HPDE6-E6E7 (cell line): ENCODE data around the gene FGGY.

Experiments used
- DNase-seq: peaks from one replicate; pipeline ENCODE4 v3.0.0; 2011; ENCODE audit warnings: missing footprints; ENCODE audit errors: extremely low spot score

The FGGY gene

DNA sequence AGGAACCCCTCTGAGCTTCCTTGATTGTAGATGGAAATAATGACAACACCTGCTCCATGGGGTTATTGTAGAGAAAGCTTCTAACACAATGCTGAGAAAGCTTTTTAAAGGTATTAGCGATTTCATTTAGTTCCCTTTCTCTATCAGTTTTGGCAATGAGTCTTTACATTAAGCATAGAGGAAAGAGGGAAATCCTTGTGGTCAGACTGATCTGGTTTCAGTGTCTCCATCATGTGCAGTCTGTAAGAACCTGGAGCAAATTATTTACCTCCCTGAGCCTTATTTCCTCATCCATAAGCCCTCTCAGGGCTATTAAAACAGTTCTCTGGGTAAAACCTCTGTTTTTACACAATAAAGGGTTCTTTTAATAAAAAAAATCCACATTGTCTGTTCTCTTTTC lies 87.5 kb downstream of the FGGY start:
- DNase-seq = no peak

DNA sequence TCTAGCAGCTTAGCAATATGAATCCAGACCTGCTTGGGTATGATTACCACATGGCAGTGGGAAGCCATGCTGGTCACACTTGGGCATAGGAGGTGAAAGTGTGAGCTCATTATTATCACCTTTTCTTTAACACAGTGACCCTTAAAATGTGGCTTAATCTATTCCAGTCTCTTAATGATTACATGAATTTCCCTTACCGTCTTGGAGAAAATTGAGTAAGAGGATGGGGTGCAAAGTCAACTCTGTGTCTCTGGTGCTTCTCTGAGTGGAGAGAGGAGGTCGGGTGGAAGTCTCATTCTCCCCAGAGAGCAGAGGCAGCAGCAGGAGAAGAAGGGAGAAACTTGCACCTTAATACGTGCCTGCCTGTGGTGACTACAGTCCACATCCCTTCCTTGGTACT lies 91.3 kb downstream of the FGGY start:
- DNase-seq = no peak

DNA sequence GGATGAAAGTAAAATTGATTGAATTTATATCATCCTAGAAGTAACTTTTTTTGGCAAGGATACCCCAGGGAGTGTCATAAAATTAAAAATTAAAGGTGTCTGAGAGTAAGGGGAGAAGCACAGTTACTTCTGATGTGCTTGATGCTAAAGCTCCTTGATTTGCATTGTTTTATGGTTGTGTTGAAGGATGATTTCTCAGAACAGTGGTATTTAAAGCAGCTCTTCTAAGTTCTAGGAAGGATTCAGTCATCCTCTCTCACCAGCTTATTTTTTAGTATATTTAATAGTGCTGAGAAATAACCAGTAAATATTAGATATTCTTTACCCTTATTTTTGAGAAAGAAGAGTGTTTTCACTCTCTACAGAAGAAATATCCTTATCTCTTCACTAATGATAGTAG lies 93.0 kb downstream of the FGGY start:
- DNase-seq = no peak

DNA sequence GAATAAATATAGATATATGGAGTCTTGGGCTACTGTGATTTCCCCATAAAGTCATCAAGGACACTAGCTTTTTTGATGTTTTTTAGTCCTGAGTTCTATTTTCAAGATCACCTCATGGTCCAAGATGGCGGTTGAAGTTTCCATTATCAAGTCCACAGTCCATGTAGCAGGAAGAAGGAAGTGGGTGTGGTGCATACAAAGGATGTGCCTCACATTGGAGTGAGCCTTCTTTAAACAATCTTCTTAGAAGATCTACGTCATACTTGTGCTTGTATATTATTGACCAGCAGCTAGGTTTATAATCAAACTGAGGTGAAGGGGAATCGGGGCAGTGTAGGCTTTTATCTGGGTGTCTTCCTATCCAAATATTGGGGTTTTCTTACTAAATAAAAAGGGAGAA lies 93.4 kb downstream of the FGGY start:
- DNase-seq = no peak

DNA sequence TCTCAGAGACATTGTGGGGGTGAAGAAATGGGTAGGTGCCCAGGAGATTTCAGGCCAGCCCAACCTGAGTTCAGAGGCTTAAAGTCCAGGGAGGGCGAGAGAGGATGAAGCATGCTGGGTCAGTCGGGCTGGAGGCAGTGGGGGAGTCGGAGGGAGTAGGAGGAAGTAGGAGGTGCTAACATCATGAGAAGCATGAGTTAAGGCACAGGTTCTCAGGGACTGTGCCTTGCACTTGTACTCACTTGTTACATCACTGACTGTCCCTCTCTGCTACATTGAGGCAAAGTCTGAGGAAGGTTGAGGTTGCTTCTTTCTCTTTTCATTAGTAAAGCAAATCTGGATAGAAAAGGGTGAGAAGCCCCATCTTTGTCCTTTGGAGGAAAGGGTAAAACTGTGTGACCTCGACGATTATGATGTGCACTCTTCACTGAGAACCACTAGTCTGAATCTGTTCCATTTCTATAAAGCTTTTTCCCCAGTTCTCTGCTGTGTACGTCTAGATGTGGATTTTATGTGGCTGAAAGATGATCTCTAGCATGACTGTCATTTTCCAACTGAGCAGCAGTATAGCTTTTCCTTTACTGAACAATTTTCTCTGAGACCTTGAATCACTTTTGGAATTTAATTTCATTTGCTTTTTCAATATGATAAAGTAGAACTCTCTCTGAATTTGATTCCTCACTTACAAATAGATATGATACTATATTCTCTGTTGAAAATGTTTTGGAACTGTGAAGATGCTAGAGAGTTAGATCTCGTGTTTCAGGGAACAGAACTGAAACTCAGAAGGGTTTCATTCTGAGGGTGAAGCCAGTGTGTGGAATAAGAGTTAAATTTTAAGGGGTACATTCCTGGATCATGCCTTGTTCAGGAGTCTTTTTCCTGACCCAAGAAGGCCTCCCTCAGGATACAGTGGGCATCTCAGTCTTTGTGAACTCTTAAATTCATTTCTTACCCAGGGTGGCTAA lies 94.6 kb downstream of the FGGY start:
- no peak for DNase-seq

DNA sequence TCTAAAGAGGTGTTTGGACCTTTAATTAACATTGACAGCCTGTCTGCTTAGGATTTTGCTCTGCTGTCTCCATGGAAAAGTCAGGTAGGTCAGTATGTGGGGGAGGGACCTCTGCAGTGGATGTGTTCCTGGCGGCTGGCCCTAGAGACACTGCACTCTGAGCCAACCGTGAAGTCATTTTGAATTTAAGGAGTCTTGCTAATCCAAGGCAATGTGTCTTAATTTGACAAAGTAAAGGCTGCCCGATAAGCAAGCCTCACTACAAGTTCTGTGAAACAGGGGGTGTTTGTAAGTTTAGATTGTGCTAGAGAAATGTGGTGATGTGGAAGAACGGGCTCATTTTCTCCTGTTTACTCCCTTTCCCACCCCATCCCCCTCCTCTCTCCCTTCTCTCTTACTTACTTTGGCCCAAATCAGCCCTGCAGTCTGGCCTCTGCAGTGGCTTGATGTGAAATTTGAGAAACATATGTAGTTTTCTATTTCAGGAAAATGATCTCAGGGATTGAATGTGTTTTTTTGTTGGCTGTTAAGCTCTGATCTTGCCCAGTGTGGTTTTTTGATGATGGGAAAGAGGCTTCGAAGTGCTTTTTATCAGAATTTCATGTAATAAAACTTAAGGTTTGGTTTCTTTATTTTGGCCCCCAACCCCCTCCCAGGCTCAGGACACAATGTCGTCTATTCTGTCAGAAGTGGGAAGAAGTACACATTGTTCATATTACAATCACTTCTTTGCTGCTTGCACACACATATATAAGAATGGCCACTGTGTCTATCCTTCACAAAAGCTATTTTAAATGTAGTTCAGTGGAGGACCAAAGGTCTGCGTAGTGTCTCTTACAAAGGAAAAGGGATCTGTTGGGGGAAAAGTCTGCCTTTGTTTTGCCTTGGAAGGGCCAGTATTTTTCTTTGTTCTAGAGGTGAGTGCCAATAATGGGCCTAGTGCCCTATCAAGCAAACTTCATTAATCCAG lies 96.6 kb downstream of the FGGY start:
- no peak for DNase-seq

DNA sequence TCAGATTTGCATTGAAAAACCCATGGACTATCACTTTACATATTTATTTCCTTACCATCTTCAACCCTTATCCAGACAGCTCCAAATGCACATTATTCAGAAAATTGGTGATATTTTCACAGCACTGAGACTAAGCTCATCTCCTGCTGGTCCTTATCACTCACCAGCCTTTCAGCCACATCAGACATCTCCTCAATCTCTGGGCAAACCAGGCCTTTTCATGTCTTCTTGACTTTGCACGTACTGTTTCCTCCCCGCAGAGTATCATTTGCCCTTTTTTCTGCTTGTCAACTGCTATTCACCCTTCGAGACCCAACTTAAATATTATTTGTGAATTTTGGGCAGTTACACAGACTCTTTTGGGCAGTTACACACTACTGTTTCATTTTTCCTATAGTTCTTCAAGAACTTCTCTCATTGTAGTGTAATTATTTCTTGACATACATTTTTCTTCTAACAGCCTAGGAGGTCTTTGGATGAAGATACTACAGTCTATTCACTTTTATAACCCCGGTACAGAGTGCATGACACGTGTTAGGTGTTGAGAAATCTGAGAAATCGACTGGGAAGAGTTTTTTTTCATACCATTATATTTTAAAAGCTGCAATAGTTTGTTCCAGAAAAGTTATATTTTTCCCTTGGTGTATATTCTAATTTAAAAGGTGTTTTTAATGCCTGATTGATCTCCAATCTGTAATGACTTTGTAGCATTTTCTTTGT lies 98.0 kb downstream of the FGGY start:
- DNase-seq = no peak

DNA sequence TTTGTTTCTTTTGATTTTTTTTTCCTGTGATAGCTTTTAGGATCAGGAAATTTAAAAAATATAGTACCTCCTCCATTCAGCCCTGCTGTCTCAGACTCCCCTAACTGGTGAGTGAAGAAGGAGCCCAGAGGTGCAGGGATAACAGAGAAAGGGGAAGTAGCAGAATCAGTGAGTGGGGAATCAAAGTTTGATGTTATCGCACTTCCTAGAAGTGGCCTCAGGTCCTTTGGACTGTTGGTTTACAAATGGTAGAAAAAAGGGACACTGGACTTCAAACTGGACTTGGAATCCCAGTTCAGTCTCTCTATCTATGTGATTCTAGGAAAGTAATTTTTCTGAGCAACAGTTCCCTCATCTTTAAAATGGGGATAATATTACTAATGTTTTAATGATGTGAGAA lies 99.5 kb downstream of the FGGY start:
- no peak for DNase-seq

DNA sequence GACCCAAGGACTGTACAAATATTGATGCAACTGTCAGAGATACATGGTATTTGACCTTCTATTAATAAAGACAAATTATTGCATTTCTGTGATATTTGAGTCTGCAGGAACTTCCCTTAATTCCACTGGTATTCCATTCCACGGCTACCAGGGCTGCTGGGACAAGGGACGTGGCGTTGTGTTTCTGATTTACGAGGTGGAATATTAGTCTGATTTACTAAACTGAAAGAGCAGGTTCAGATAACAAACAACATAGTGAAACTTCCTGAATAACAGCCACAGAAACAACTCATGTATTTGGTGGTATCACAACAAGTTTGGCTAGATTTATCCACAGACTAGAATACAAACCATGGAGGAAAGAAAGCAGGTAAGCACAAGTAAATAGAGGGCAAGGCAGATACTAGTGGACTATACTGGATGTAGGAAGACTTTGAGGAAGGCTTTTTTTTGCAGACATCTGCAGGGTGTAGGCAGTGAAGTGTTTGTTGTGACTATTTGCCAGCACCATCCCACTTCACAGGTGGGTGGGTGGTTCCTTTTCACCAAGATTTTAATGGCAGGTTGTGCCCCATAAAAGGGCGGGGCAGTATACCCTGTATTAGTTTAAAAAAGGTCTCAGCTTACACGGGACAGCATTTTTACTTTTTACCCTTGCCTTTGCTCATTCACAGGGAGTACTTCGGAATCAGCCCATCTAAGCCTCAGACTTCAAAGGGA lies 100.4 kb downstream of the FGGY start:
- no peak for DNase-seq

DNA sequence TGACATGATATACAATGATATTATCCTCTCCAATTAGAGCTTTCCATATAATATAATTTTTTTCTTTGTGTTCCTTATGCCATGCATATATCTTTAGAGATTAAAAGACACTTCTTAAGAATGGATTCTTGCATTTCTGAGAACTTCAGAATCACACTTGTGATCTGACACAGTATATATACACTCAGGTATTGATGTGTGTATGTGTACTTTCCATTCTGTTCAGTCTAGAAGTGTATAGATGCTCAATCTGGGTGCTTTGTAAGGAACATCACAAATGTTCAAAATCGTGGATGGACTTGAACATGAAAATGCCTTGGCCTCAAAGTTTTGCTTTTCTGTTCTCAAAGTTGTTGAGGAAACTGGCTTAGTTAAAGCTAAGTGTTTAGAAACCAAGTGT lies 102.7 kb downstream of the FGGY start:
- no peak for DNase-seq

DNA sequence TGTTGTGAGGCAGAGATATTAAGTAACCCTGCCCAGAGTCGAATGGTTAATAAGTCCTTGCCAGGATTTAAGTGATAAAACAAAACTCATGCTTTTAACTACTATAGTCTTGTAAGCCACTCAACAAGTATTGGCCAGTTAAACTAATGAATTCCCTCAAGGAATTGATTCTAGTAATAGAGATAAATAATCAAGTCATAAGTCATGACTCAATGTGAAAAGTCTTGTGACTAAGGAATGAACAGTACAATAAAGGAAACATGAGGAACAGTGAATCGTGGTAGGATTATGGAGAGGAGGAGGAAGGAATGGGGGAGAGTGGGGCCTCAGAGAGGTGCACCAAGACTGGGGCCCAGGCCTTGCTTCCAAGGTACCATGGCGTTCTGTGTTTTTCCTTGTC lies 104.7 kb downstream of the FGGY start:
- no peak for DNase-seq

DNA sequence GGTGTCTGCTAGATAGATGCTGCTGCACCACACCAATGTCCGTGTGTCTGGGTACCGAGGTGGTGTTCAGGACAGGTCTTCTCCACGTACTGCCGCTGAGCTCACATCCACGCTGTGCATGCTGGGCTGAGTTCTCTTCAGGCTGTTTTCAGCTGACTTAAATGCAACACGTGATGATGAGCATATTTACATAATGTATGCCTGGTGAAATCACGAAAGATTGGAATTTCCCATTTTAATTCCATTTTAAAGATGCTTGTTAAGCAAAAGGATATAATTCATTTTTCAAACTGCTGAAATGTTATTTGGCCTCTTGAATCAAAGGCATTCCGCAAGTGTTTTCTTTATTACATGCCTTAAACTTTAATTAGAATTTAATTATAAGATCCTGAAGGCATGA lies 107.9 kb downstream of the FGGY start:
- DNase-seq = no peak

DNA sequence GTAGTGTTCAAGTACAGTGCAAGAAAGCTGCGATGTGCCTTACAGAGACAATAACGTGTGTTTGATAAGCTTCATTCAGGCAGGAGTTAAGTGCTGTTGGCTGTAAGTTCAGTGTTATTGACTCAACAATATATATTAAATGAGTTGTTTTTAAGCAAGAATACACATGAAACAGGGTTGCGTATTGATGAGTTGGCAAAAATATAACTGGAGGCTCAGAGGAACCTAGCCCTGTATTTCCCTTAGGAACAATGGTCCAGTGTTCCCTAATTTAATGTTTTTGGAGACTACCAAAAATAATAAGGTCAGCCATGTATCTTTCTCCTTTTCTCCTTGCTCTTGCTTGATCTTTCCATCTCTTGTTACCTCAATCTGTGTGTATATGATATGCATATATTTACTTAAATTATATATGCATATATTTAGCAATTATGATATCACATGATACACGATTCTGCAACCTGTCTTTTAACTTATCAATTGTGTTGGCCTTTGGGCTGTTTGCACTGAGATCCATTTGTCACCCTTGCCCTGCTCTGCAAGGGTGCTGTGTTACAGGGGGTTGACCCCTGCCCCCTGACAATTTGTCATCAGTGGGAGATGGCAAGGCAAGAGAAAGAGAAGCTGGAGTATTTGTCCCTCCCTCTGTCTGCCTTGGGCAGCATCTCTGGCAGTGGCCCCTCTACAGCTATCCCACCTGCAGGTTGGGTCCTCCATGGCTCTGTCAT lies 109.7 kb downstream of the FGGY start:
- DNase-seq = no peak

DNA sequence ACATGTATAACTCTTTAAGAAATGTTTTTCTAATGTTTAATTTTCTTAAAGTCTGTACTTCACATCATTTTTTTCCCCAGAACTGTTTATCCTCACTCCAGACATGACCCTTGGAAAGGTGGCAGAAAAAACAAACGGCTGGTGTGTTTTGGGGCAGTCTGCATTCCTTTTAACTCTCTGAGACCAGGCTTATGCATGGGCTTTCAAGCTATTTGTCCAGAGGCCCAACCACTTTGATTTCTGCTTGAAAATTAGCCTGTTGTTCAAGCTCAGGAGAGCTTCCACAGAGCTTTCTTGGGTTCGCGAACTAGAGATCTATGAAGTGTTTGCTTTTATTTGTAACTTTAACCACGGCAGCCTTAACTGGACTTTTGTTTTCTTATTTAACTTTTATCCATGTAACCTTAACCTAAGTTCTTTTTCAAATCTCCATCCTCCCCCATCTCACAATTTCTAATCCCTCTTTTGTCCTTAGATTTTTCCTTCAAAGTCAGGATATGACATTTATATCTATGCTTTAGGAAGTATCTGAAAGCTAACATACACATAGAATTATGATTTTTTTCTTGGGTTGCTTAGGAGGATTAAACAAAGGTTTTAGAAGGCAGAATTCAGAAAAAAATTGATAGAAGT lies 111.8 kb downstream of the FGGY start:
- no peak for DNase-seq

DNA sequence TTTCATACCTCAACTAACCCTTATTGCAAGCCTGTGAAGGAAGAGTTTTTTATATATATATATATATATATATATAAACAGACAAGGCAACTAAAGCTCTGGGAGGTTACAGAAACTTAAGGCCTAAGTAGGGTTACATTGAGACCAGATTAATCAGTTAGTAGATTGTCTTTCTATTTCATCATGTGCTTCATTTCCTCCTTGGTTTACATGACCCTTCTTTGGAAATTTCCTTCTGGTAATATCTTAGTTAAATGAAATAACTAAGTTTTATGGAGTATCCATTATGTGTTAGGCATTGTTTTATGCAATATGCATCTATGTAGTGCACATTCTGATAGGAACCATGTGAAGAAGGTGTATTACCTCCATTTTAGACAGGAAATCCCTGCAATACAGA lies 112.7 kb downstream of the FGGY start:
- no peak for DNase-seq

DNA sequence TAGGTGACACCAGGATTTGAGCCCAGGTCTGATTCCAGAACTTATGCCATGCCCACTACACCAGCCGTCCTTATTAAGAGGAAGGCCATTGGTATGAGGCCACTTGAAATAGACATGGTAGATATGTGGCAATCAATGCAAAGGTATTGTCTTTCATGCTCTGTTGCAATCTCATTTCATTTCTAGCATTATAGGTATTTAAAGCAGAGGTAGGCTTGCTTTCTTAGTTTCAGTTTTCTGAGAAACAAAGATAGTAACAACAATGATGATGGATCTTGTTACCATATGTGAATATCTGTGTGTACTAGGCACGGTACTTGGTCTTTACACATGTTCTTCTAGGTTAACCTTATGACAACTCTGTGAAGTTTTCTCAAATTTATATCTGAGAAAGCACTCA lies 113.1 kb downstream of the FGGY start:
- DNase-seq = no peak

DNA sequence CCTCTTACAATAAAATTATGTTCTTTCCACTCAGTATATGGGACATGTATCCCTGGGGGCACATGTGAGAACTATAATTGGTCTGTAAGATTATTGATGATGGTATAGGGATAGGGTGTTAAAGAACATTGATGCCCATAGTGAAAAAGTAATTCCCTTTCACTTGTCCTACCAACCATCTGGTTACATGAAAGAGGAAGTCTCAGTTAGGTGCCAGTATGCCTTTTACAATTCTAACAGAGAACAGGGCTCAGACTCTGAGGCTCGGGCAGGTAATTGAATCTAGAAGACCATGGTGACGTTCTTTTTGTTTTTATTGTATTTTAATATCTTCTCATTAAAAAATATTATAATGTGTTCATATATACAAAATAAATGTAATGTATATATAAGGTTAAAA lies 113.6 kb downstream of the FGGY start:
- no peak for DNase-seq

DNA sequence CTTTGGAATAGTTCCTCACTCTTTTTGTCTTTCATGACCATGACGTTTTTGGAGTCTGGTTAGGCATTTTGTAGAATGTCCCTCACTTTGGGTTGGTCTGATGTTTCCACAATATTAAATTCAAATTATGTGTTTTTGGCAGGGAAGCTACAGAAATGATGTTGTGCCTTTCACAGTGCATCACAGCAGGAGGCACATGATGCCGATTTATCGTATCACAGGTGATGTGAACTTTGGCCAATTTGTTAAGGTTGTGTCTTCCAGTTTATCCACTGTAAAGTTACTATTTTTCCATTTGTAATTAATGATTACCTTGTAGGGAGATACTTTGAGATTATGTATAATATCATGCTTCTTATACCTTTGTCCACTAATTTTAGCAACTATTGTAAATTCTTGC lies 114.3 kb downstream of the FGGY start:
- no peak for DNase-seq

DNA sequence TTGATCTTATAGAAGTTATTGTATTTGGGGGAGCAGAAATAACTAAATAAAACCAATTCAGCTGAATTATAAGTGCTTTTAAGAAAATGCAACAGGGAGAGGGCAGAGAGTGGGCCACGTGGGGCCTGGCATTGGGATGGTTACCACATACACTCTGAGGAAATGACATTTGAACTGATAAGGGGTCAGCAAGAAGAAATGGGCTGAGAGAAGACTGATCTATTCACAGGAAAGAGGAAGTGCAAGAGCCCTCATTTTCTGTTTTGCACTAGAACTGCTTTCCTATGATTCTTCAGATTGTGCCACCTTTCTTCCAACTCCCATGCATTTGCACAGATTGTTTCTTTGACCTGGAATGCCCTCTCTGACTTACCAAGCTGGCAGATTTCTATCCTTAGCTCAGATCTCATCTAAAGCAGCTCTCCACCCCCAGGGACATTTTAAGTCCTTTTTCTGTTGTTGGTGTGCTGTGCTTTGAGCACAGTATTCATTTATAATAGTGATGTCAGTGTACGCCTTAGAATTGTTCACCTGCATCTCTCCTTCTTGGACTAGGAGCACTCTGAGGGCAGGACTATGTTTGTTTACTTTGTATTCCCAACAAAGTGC lies 115.9 kb downstream of the FGGY start:
- no peak for DNase-seq

DNA sequence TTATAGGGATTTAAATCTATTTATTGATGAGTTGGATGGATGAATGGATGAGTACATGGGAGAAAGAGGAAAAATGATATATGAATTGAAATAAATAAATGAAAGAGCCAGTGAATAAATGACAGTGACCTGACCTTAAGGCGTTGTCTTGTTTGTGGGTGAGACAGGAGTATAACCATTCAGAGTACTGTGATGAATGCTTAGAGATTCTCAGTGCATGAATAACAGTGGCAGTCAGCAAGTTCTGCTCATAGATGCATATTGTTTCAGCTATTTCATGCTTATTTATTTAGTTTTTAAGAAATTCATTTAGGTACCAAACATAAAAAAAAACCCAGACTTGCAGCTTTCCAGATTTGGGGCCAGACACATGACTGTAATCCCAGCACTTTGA lies 116.4 kb downstream of the FGGY start:
- no peak for DNase-seq
